ENCODE data around the gene TF.

DNA sequence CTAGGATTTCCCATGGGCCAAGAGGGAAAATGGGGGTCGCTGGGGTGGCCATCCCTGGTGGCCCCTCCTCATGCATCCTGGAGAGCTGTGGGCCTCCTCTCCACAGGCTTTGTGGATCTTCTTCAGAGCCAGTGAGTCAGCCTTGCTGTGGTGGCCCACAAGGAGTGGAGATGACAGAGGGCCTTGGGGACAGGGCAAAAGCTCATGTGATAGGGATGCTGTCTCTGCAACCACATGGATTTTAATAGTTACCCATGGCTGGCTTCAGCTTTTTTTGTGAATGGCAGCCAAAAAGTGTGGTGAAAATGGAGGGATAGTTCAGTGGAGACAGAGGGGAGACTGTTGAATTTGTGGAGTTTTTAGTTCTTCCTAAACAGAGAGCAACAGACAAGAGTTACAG is 1.2 kb downstream of the TF start:
- TF ChIP-seq, protein P1, sequence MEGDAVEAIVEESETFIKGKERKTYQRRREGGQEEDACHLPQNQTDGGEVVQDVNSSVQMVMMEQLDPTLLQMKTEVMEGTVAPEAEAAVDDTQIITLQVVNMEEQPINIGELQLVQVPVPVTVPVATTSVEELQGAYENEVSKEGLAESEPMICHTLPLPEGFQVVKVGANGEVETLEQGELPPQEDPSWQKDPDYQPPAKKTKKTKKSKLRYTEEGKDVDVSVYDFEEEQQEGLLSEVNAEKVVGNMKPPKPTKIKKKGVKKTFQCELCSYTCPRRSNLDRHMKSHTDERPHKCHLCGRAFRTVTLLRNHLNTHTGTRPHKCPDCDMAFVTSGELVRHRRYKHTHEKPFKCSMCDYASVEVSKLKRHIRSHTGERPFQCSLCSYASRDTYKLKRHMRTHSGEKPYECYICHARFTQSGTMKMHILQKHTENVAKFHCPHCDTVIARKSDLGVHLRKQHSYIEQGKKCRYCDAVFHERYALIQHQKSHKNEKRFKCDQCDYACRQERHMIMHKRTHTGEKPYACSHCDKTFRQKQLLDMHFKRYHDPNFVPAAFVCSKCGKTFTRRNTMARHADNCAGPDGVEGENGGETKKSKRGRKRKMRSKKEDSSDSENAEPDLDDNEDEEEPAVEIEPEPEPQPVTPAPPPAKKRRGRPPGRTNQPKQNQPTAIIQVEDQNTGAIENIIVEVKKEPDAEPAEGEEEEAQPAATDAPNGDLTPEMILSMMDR (conservative IDR thresholded peaks at IDR 0.05; ENCODE audit: low read length), result no peak
- no peak for TF ChIP-seq EZH2phosphoT487 (IDR thresholded peaks at IDR 0.05; ENCODE audit: borderline replicate concordance, low read depth, low read length)
